Hepatocyte (in vitro differentiated cells): Measurements from ENCODE around the gene DNAAF1.

Experiments
- CTCF ChIP-seq: fragments of 200-600 bp; sonication (generic); IDR thresholded peaks from 2 replicates; pipeline ENCODE4 v1.5.1; 2016; ENCODE audit warnings: antibody characterized with exemption, mild to moderate bottlenecking; ENCODE audit not compliant: poor library complexity
- EZH2 ChIP-seq: fragments of 200-600 bp; sonication (generic); IDR thresholded peaks from 2 replicates; pipeline ENCODE4 v1.6.1; 2016; ENCODE audit warnings: antibody characterized with exemption, mild to moderate bottlenecking, borderline replicate concordance
- EZH2phosphoT487 ChIP-seq: fragments of 200-600 bp; sonication (generic); IDR thresholded peaks from one replicate; pipeline ENCODE4 v1.6.1; 2018; ENCODE audit warnings: antibody characterized with exemption, mild to moderate bottlenecking, low read depth, moderate library complexity; ENCODE audit not compliant: unreplicated experiment, severe bottlenecking

GRCh38 chr16:84165746-84166145, 20.6 kb downstream of the DNAAF1 start:
- TF ChIP-seq CTCF = no peak
- no peak for TF ChIP-seq EZH2
- no peak for TF ChIP-seq EZH2phosphoT487
